Type B pancreatic cell (in vitro differentiated cells): ENCODE results near the gene APMAP. TPM values are rescaled to one million over a fixed set of nuclear protein-coding genes. Genes with fewer than 3 reads are reported as not detected.
A peak's percentile ranks its signal among the peaks of the same experiment; 100 is the strongest.

Source experiments
- DNase-seq: peaks from one replicate; pipeline ENCODE4 v3.0.0; 2021; ENCODE audit warnings: mixed read lengths; ENCODE audit not compliant: unreplicated experiment; ENCODE audit errors: extremely low spot score
- H3K27ac Mint-ChIP-seq: 2 replicates; pipeline ENCODE4 v1.8.0; 2021; ENCODE audit warnings: mild to moderate bottlenecking, mixed read lengths
- H3K27me3 Mint-ChIP-seq: 2 replicates; pipeline ENCODE4 v1.8.0; 2021; ENCODE audit warnings: mixed read lengths
- H3K36me3 Mint-ChIP-seq: 2 replicates; pipeline ENCODE4 v1.8.0; 2021; ENCODE audit warnings: mixed read lengths
- H3K4me1 Mint-ChIP-seq: one replicate; pipeline ENCODE4 v1.8.0; 2021; ENCODE audit warnings: mixed read lengths; ENCODE audit not compliant: unreplicated experiment
- H3K4me3 Mint-ChIP-seq: 2 replicates; pipeline ENCODE4 v1.8.0; 2021; ENCODE audit warnings: mild to moderate bottlenecking, mixed read lengths
- H3K9me3 Mint-ChIP-seq: 2 replicates; pipeline ENCODE4 v1.8.0; 2021; ENCODE audit warnings: mixed read lengths
- total RNA-seq: library from RNA; stranded (reverse); gene quantifications from 2 replicates; pipeline ENCODE4 v1.2.1, GENCODE V29; 2021; ENCODE audit warnings: low replicate concordance
- TF ChIP-seq, protein P1 (sequence below): fragments of 200-600 bp; sonication (generic); conservative IDR thresholded peaks from 2 replicates; pipeline ENCODE4 v1.5.0; 2021; ENCODE audit warnings: antibody characterized with exemption, mild to moderate bottlenecking

The APMAP gene
- total RNA-seq, 1 donor from 2014 or later = 71.6 TPM

- peak; percentile 11 for DNase-seq
- Mint-ChIP-seq H3K27ac (no peak overlapping the region), H3K27me3 (no peaks in the 10 kb centered on the region), H3K9me3 (no peaks in the 10 kb centered on the region), H3K4me3 (no peak overlapping the region), H3K4me1 (no peaks in the 10 kb centered on the region), H3K36me3 (peaks cover 19% of the 10 kb centered on the region)
- TF ChIP-seq, protein P1, sequence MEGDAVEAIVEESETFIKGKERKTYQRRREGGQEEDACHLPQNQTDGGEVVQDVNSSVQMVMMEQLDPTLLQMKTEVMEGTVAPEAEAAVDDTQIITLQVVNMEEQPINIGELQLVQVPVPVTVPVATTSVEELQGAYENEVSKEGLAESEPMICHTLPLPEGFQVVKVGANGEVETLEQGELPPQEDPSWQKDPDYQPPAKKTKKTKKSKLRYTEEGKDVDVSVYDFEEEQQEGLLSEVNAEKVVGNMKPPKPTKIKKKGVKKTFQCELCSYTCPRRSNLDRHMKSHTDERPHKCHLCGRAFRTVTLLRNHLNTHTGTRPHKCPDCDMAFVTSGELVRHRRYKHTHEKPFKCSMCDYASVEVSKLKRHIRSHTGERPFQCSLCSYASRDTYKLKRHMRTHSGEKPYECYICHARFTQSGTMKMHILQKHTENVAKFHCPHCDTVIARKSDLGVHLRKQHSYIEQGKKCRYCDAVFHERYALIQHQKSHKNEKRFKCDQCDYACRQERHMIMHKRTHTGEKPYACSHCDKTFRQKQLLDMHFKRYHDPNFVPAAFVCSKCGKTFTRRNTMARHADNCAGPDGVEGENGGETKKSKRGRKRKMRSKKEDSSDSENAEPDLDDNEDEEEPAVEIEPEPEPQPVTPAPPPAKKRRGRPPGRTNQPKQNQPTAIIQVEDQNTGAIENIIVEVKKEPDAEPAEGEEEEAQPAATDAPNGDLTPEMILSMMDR = no peak
These were observed 30.0 kb downstream of the APMAP start for GRCh38 chr20:24962510-24962909.

- H3K27ac Mint-ChIP-seq = no peak overlapping the region
- peaks cover 15% of the 10 kb centered on the region for H3K36me3 Mint-ChIP-seq
- no peaks in the 10 kb centered on the region for H3K9me3 Mint-ChIP-seq
- no peaks in the 10 kb centered on the region for H3K27me3 Mint-ChIP-seq
- no peak for DNase-seq
- TF ChIP-seq, protein P1 = no peak
- H3K4me3 Mint-ChIP-seq = no peak overlapping the region
- H3K4me1 Mint-ChIP-seq = no peaks in the 10 kb centered on the region
These were observed 30.4 kb downstream of the APMAP start for GRCh38 chr20:24962182-24962492.

DNA sequence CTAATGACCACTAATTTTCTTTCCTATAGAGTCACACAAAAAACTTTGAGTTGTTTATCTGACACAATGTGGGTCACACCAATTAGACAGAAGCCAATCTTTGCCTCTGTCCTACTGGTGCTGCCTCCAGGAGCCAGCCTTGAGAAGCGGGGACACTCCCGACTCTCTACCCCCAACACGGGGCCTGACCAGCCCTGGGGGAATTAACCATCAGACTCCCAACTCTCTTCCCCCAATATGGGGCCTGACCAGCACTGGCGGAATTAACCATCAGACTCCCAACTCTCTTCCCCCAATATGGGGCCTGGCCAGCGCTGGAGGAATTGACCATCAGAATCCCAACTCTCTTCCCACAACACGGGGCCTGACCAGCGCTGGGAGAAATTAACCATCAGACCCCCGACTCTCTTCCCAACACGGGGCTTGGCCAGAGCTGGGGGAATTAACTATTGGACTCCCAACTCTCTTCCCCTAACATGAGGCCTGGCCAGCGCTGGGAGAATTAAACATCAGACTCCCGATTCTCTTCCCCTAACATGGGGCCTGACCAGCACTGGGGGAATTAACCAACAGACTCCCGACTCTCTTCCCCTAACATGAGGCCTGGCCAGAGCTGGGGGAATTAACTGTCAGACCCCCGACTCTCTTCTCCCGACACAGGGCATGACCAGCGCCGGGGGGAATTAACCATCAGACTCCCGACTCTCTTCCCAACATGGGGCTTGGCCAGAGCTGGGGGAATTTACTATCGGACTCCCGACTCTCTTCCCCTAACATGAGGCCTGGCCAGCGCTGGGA is 31.0 kb downstream of the APMAP start:
- DNase-seq = peak; percentile 32
- H3K4me1 Mint-ChIP-seq = no peaks in the 10 kb centered on the region
- H3K36me3 Mint-ChIP-seq = peaks cover 15% of the 10 kb centered on the region

DNA sequence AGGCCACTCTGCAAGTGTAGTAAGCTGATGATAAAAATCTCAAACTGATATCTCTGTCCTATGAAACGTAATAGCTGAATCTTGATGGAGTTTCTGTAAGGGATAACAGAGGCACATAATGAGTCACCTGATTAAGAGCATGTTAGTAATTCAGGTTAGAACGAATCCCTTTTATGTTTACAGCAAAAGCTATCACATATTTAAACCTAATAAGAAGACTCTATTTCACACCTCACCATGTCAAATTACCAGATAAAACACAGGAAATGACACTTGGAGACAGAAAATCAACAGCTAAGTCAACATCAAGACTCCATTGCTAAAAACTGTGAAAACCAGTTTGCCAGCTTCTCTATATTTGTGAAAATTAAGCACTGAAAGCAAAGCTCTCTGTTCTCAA is 31.7 kb downstream of the APMAP start:
- DNase-seq = no peak
- H3K9me3 Mint-ChIP-seq = no peaks in the 10 kb centered on the region
- peaks cover 15% of the 10 kb centered on the region for H3K36me3 Mint-ChIP-seq
- no peaks in the 10 kb centered on the region for H3K4me1 Mint-ChIP-seq
- no peaks in the 10 kb centered on the region for H3K27me3 Mint-ChIP-seq
- H3K27ac Mint-ChIP-seq = no peak overlapping the region
- no peak overlapping the region for H3K4me3 Mint-ChIP-seq
- TF ChIP-seq, protein P1 = no peak

More for the DNA sequence above, 31.0 kb downstream of the APMAP start:
- no peaks in the 10 kb centered on the region for H3K9me3 Mint-ChIP-seq
- no peak overlapping the region for H3K27ac Mint-ChIP-seq
- H3K4me3 Mint-ChIP-seq = no peak overlapping the region
- no peaks in the 10 kb centered on the region for H3K27me3 Mint-ChIP-seq
- TF ChIP-seq, protein P1 = no peak

- H3K4me1 Mint-ChIP-seq = no peaks in the 10 kb centered on the region
- no peak overlapping the region for H3K27ac Mint-ChIP-seq
- peaks cover 15% of the 10 kb centered on the region for H3K36me3 Mint-ChIP-seq
- H3K9me3 Mint-ChIP-seq = no peaks in the 10 kb centered on the region
- no peak overlapping the region for H3K4me3 Mint-ChIP-seq
- DNase-seq = peak; percentile 60
- H3K27me3 Mint-ChIP-seq = no peaks in the 10 kb centered on the region
- TF ChIP-seq, protein P1 = no peak
These were observed 32.2 kb downstream of the APMAP start for GRCh38 chr20:24960302-24960801.
